Stimulated activated CD4-positive, alpha-beta T cell treated with anti-CD3 and anti-CD28 coated beads, TNF-alpha, amount 100 ng/mL, for 1 hour (primary cell): ENCODE data around the gene CDC42EP4.
A peak's percentile ranks its signal among the peaks of the same experiment; 100 is the strongest.

Source experiments
- DNase-seq, 3 donors: peaks; one replicate each; pipeline ENCODE4 v3.0.0-alpha.2; 2020; ENCODE audit warnings: low read depth in 3 of 3, low spot score in 1 of 3

Gene CDC42EP4

GRCh38 chr17:73261617-73261951, 50.2 kb downstream of the CDC42EP4 start, which contains the start of gene CPSF4L:
TSS of gene CPSF4L (minus strand) at chr17:73261880. CDS start at chr17:73261818, 62 bp downstream.
- DNase-seq = no peak

- DNase-seq = no peak
Measured at GRCh38 chr17:73257516-73257915, 54.3 kb downstream of the CDC42EP4 start.

GRCh38 chr17:73256220-73256619, 55.6 kb downstream of the CDC42EP4 start:
- DNase-seq = no peak

GRCh38 chr17:73255671-73256181, 56.1 kb downstream of the CDC42EP4 start:
- peak in 2 of 3 donors; percentile 22 to 52 for DNase-seq

- DNase-seq = no peak
Measured at GRCh38 chr17:73251871-73252270, 59.9 kb downstream of the CDC42EP4 start.

- DNase-seq = no peak
Measured at GRCh38 chr17:73250851-73251640, 60.8 kb downstream of the CDC42EP4 start.

- no peak for DNase-seq
Measured at GRCh38 chr17:73249700-73250099, 62.1 kb downstream of the CDC42EP4 start.

GRCh38 chr17:73248532-73248931, 63.3 kb downstream of the CDC42EP4 start:
- DNase-seq = no peak

- DNase-seq = no peak
Measured at GRCh38 chr17:73247726-73248125, 64.1 kb downstream of the CDC42EP4 start.

- no peak for DNase-seq
Measured at GRCh38 chr17:73240561-73240960, 71.2 kb downstream of the CDC42EP4 start.

- DNase-seq = no peak
Measured at GRCh38 chr17:73237714-73238113, 74.1 kb downstream of the CDC42EP4 start.

GRCh38 chr17:73234736-73235135, 77.1 kb downstream of the CDC42EP4 start:
- no peak for DNase-seq
